Esophagus squamous epithelium (tissue), 4 donors: ENCODE data around the gene IRGM.

Source experiments
- POLR2A ChIP-seq, 4 donors: fragments of 450-650 bp; IDR thresholded peaks; one replicate each; pipeline ENCODE4 v1.6.1; 2017; ENCODE audit warnings: antibody characterized with exemption in 4 of 4, mild to moderate bottlenecking in 4 of 4, moderate library complexity in 3 of 4
- TF ChIP-seq, protein P1 (sequence below), 6 experiments: fragments of 450-650 bp in 4 of 6; fragments of 200-600 bp in 2 of 6; sonication (generic) in 2 of 6; IDR thresholded peaks; one replicate each; pipeline ENCODE4 v1.5.1; 2016 to 2019; ENCODE audit warnings: antibody characterized with exemption in 6 of 6, mild to moderate bottlenecking in 4 of 6, moderate library complexity in 4 of 6

- TF ChIP-seq, protein P1, sequence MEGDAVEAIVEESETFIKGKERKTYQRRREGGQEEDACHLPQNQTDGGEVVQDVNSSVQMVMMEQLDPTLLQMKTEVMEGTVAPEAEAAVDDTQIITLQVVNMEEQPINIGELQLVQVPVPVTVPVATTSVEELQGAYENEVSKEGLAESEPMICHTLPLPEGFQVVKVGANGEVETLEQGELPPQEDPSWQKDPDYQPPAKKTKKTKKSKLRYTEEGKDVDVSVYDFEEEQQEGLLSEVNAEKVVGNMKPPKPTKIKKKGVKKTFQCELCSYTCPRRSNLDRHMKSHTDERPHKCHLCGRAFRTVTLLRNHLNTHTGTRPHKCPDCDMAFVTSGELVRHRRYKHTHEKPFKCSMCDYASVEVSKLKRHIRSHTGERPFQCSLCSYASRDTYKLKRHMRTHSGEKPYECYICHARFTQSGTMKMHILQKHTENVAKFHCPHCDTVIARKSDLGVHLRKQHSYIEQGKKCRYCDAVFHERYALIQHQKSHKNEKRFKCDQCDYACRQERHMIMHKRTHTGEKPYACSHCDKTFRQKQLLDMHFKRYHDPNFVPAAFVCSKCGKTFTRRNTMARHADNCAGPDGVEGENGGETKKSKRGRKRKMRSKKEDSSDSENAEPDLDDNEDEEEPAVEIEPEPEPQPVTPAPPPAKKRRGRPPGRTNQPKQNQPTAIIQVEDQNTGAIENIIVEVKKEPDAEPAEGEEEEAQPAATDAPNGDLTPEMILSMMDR (IDR thresholded peaks at IDR 0.05), result no peak
- no peak for TF ChIP-seq POLR2A (IDR thresholded peaks at IDR 0.05)
Measured at GRCh38 chr5:150879358-150879757, 33.0 kb downstream of the IRGM start.
